ENCODE results near the gene NSUN6.

GRCh38 chr10:18497806-18498369, 153.5 kb downstream of the NSUN6 start:
- TF ChIP-seq, protein P1, sequence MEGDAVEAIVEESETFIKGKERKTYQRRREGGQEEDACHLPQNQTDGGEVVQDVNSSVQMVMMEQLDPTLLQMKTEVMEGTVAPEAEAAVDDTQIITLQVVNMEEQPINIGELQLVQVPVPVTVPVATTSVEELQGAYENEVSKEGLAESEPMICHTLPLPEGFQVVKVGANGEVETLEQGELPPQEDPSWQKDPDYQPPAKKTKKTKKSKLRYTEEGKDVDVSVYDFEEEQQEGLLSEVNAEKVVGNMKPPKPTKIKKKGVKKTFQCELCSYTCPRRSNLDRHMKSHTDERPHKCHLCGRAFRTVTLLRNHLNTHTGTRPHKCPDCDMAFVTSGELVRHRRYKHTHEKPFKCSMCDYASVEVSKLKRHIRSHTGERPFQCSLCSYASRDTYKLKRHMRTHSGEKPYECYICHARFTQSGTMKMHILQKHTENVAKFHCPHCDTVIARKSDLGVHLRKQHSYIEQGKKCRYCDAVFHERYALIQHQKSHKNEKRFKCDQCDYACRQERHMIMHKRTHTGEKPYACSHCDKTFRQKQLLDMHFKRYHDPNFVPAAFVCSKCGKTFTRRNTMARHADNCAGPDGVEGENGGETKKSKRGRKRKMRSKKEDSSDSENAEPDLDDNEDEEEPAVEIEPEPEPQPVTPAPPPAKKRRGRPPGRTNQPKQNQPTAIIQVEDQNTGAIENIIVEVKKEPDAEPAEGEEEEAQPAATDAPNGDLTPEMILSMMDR (IDR thresholded peaks at IDR 0.05; ENCODE audit: borderline replicate concordance, extremely low read depth, low read length, poor library complexity, severe bottlenecking) = no peak
- TF ChIP-seq EZH2 (IDR thresholded peaks at IDR 0.05; ENCODE audit: borderline replicate concordance, low read depth, low read length, severe bottlenecking) = no peak

Measured in DND-41 (cell line).